Measurements from ENCODE around the gene VILL.

- TF ChIP-seq CTCF (IDR thresholded peaks at IDR 0.05) (no peak), POLR2AphosphoS5 (IDR thresholded peaks at IDR 0.05) (no peak)
These were observed 49.8 kb downstream of the VILL start for GRCh38 chr3:38040401-38040800.

All from gastroesophageal sphincter (tissue), 3 donors.